ENCODE results near the gene PUM2.
"Not testable (repeated sequence)": the region's sequence is repeated elsewhere in the genome, so short reads cannot be mapped to it uniquely, and the experiment has no call there.

PUM2 gene

GRCh38 chr2:20294231-20294630 is 56.4 kb downstream of the PUM2 start:
- no peak for DNase-seq

- no peak for DNase-seq
Observed at GRCh38 chr2:20292984-20293383, 57.7 kb downstream of the PUM2 start.

- no peak for DNase-seq
Observed at GRCh38 chr2:20291846-20292408, 58.7 kb downstream of the PUM2 start.

- DNase-seq: peak in 20 of 51 donors; percentile 2 to 54 (median 17)
Observed at GRCh38 chr2:20291106-20291564, 59.5 kb downstream of the PUM2 start.

GRCh38 chr2:20288642-20289340 is 61.9 kb downstream of the PUM2 start:
- no peak for DNase-seq

GRCh38 chr2:20282916-20283592 is 67.6 kb downstream of the PUM2 start:
- DNase-seq: peak in 39 of 51 donors; percentile 3 to 85 (median 51)

- DNase-seq: no peak
Observed at GRCh38 chr2:20281876-20282275, 68.8 kb downstream of the PUM2 start.

- DNase-seq: no peak
Observed at GRCh38 chr2:20273042-20273441, 77.6 kb downstream of the PUM2 start.

- not testable (repeated sequence) for DNase-seq
Observed at GRCh38 chr2:20268317-20268716, 82.3 kb downstream of the PUM2 start.

- DNase-seq: no peak
Observed at GRCh38 chr2:20267529-20267928, 83.1 kb downstream of the PUM2 start.

- DNase-seq: no peak
Observed at GRCh38 chr2:20264629-20265028, 86.0 kb downstream of the PUM2 start.

GRCh38 chr2:20257411-20257810 is 93.2 kb downstream of the PUM2 start:
- DNase-seq: no peak

- no peak for DNase-seq
Observed at GRCh38 chr2:20254731-20255130, 95.9 kb downstream of the PUM2 start.

GRCh38 chr2:20250436-20250835 is 100.2 kb downstream of the PUM2 start:
- no peak for DNase-seq

GRCh38 chr2:20249170-20249569 is 101.5 kb downstream of the PUM2 start:
- no peak for DNase-seq

GRCh38 chr2:20247084-20247483 is 103.6 kb downstream of the PUM2 start:
- DNase-seq: no peak

- not testable (repeated sequence) for DNase-seq
Observed at GRCh38 chr2:20243637-20244036, 107.0 kb downstream of the PUM2 start.

GRCh38 chr2:20242727-20243377 is 107.8 kb downstream of the PUM2 start:
- DNase-seq: no peak

GRCh38 chr2:20241973-20242726 is 108.5 kb downstream of the PUM2 start:
- DNase-seq: no peak

GRCh38 chr2:20240291-20240690 is 110.4 kb downstream of the PUM2 start:
- peak in 1 of 51 donors; percentile 8 for DNase-seq

- no peak for DNase-seq
Observed at GRCh38 chr2:20236496-20236895, 114.1 kb downstream of the PUM2 start.

Measured in hypothalamus (tissue), 51 donors.